ENCODE data around the gene CEP83. TPM values are rescaled to one million over a fixed set of nuclear protein-coding genes. Genes with fewer than 3 reads are reported as not detected.

Gene CEP83
- total RNA-seq, 1 donor from 2014 or later, result 11.3 TPM

- ATAC-seq, result no peak
Measured at GRCh38 chr12:94265966-94266745, 193.5 kb downstream of the CEP83 start.

GRCh38 chr12:94265539-94265938 lies 194.1 kb downstream of the CEP83 start:
- no peak for ATAC-seq

- ATAC-seq, result no peak
Measured at GRCh38 chr12:94264736-94265485, 194.8 kb downstream of the CEP83 start.

- no peak for ATAC-seq
Measured at GRCh38 chr12:94263905-94264561, 195.6 kb downstream of the CEP83 start.

- ATAC-seq, result peak; percentile 17
Measured at GRCh38 chr12:94263011-94263811, 196.5 kb downstream of the CEP83 start.

GRCh38 chr12:94262228-94263010 lies 197.2 kb downstream of the CEP83 start:
- peak; percentile 77 for ATAC-seq

- ATAC-seq, result no peak
Measured at GRCh38 chr12:94261786-94262185, 197.9 kb downstream of the CEP83 start.

GRCh38 chr12:94261119-94261518 lies 198.5 kb downstream of the CEP83 start:
- ATAC-seq, result no peak

- no peak for ATAC-seq
Measured at GRCh38 chr12:94260717-94261116, 198.9 kb downstream of the CEP83 start.

- no peak for ATAC-seq
Measured at GRCh38 chr12:94260017-94260416, 199.7 kb downstream of the CEP83 start.

- ATAC-seq, result no peak
Measured at GRCh38 chr12:94258593-94258992, 201.1 kb downstream of the CEP83 start.

Other genes starting within 250 kb of the CEP83 start
- gene TMCC3, start 190.7 kb upstream of the CEP83 start, total RNA-seq, result 7.3 TPM

All from esophagus mucosa (tissue), 1 donor.